ENCODE data around the gene BATF2. TPM values are rescaled to one million over a fixed set of nuclear protein-coding genes. Genes with fewer than 3 reads are reported as not detected.

BATF2 gene
- total RNA-seq, result 7.5 TPM
- long read RNA-seq, partial matches to known transcripts, result 0 of 7 reads
- long read RNA-seq, other reads (novel, unspliced or antisense), result 0 of 7 reads

- peak; percentile 90 for DNase-seq
- peak within 1 kb of the TSS; percentile 71 for H3K27ac ChIP-seq
- no peaks in the 10 kb centered on the region for H3K36me3 ChIP-seq
- TF ChIP-seq CTCF (IDR thresholded peaks at IDR 0.05), result peak; percentile 60
- intact Hi-C loops (cut with DNase I), result loop anchor here (10.0 kb wide), 1 partner anchor 72 kb away; the partner anchor contains the start of gene PPP2R5B
- ATAC-seq, result peak; percentile 98
- no peaks in the 10 kb centered on the region for H3K27me3 ChIP-seq
- H3K4me3 ChIP-seq, result peak within 1 kb of the TSS; percentile 69
- peaks cover 21% of the 10 kb centered on the region for H3K4me1 ChIP-seq
- H3K9me3 ChIP-seq, result no peaks in the 10 kb centered on the region
These were observed at the start of gene BATF2 for GRCh38 chr11:64996710-64997380. Gene BATF2, minus strand, starts transcription at chr11:64996971. Its CDS starts 57 bp downstream, at chr11:64996914.

GRCh38 chr11:65045728-65046127 lies 49.0 kb upstream of the BATF2 start:
- H3K4me3 ChIP-seq, result no peak overlapping the region
- peaks cover 23% of the 10 kb centered on the region for H3K4me1 ChIP-seq
- no peak overlapping the region for H3K27ac ChIP-seq
- H3K36me3 ChIP-seq, result peaks cover 14% of the 10 kb centered on the region
- ATAC-seq (no peak), DNase-seq (no peak)
- no peaks in the 10 kb centered on the region for H3K9me3 ChIP-seq
- no peaks in the 10 kb centered on the region for H3K27me3 ChIP-seq
- intact Hi-C loops (cut with DNase I), result no loop called here
- TF ChIP-seq CTCF (IDR thresholded peaks at IDR 0.05), result no peak

- peaks cover 14% of the 10 kb centered on the region for H3K36me3 ChIP-seq
- no peak for ATAC-seq
- no peaks in the 10 kb centered on the region for H3K27me3 ChIP-seq
- peaks cover 28% of the 10 kb centered on the region for H3K4me1 ChIP-seq
- DNase-seq, result no peak
- no peaks in the 10 kb centered on the region for H3K9me3 ChIP-seq
- TF ChIP-seq CTCF (IDR thresholded peaks at IDR 0.05), result no peak
- intact Hi-C loops (cut with DNase I), result no loop called here
- no peak overlapping the region for H3K4me3 ChIP-seq
- no peak overlapping the region for H3K27ac ChIP-seq
These were observed 48.3 kb upstream of the BATF2 start for GRCh38 chr11:65045061-65045460.

- no peak for TF ChIP-seq CTCF (IDR thresholded peaks at IDR 0.05)
- Histone ChIP-seq H3K9me3 (no peaks in the 10 kb centered on the region), H3K36me3 (peaks cover 19% of the 10 kb centered on the region), H3K27ac (peak overlapping the region; percentile 3), H3K4me1 (peaks cover 29% of the 10 kb centered on the region), H3K4me3 (no peak overlapping the region), H3K27me3 (no peaks in the 10 kb centered on the region)
- intact Hi-C loops (cut with DNase I), result no loop called here
- DNase-seq (peak; percentile 76), ATAC-seq (peak; percentile 62)
These were observed 47.2 kb upstream of the BATF2 start for GRCh38 chr11:65043881-65044501.

GRCh38 chr11:65042891-65043290 lies 46.1 kb upstream of the BATF2 start:
- peaks cover 28% of the 10 kb centered on the region for H3K36me3 ChIP-seq
- ATAC-seq (no peak), DNase-seq (no peak)
- intact Hi-C loops (cut with DNase I), result no loop called here
- H3K9me3 ChIP-seq, result no peaks in the 10 kb centered on the region
- H3K27me3 ChIP-seq, result no peaks in the 10 kb centered on the region
- H3K4me3 ChIP-seq, result no peak overlapping the region
- no peak overlapping the region for H3K27ac ChIP-seq
- no peak for TF ChIP-seq CTCF (IDR thresholded peaks at IDR 0.05)
- H3K4me1 ChIP-seq, result peaks cover 29% of the 10 kb centered on the region

All from upper lobe of right lung (tissue), 1 donor.